MM.1S (cell line): Measurements from ENCODE around the gene NEK11.

Experiments
- DNase-seq: peaks from one replicate; pipeline ENCODE4 v3.0.0-alpha.2; 2015
- H2AFZ ChIP-seq: fragments of 300-600 bp; sonication (generic); 2 replicates; pipeline ENCODE4 v1.6.0; 2016; ENCODE audit warnings: antibody characterized with exemption, low read length
- H3F3A ChIP-seq: fragments of 300-600 bp; sonication (generic); 2 replicates; pipeline ENCODE4 v1.6.1; 2016; ENCODE audit warnings: mild to moderate bottlenecking, antibody characterized with exemption, low read length, moderate library complexity, mixed read lengths; ENCODE audit not compliant: insufficient read depth
- H3K27ac ChIP-seq: fragments of 300-600 bp; sonication (generic); 2 replicates; pipeline ENCODE4 v1.5.1; 2016; ENCODE audit warnings: mild to moderate bottlenecking, low read length
- H3K27me3 ChIP-seq: fragments of 300-600 bp; sonication (generic); replicated peaks from 2 replicates; pipeline ENCODE4 v1.6.0; 2016; ENCODE audit warnings: low read length; ENCODE audit not compliant: insufficient read depth
- H3K36me3 ChIP-seq: fragments of 300-600 bp; sonication (generic); replicated peaks from 2 replicates; pipeline ENCODE4 v1.6.1; 2016; ENCODE audit warnings: mild to moderate bottlenecking, low read length, mixed read lengths; ENCODE audit not compliant: insufficient read depth
- H3K4me1 ChIP-seq: fragments of 300-600 bp; sonication (generic); 2 replicates; pipeline ENCODE4 v1.6.1; 2016; ENCODE audit warnings: low read length, mixed read lengths
- H3K4me2 ChIP-seq: fragments of 300-600 bp; sonication (generic); 2 replicates; pipeline ENCODE4 v1.6.0; 2016; ENCODE audit warnings: low read depth, low read length
- H3K4me3 ChIP-seq: fragments of 300-600 bp; sonication (generic); 2 replicates; pipeline ENCODE4 v1.5.1; 2016; ENCODE audit warnings: low read length, mixed read lengths
- H3K79me2 ChIP-seq: fragments of 300-600 bp; sonication (generic); 2 replicates; pipeline ENCODE4 v1.6.1; 2016; ENCODE audit warnings: mixed run types, low read length, mixed read lengths
- H3K9ac ChIP-seq: fragments of 300-600 bp; sonication (generic); 2 replicates; pipeline ENCODE4 v1.6.1; 2016; ENCODE audit warnings: low read length, mixed read lengths
- H3K9me2 ChIP-seq: fragments of 300-600 bp; sonication (generic); replicated peaks from 2 replicates; pipeline ENCODE4 v1.6.1; 2016; ENCODE audit warnings: mild to moderate bottlenecking, low read length, mixed read lengths; ENCODE audit not compliant: insufficient read depth
- H3K9me3 ChIP-seq: fragments of 300-600 bp; sonication (generic); replicated peaks from 2 replicates; pipeline ENCODE4 v1.6.1; 2016; ENCODE audit warnings: mild to moderate bottlenecking, low read length, mixed read lengths; ENCODE audit not compliant: insufficient read depth
- H4K20me1 ChIP-seq: fragments of 300-600 bp; sonication (generic); 2 replicates; pipeline ENCODE4 v1.6.1; 2016; ENCODE audit warnings: mild to moderate bottlenecking, low read length, moderate library complexity, mixed read lengths; ENCODE audit not compliant: insufficient read depth
- CTCF ChIP-seq: fragments of 300-600 bp; sonication (generic); IDR thresholded peaks from 2 replicates; pipeline ENCODE4 v1.5.1; 2016; ENCODE audit warnings: antibody characterized with exemption, low read length, mixed read lengths
- EZH2 ChIP-seq: fragments of 300-600 bp; sonication (generic); optimal IDR thresholded peaks from 2 replicates; pipeline ENCODE3; 2017; ENCODE audit warnings: low read depth, mild to moderate bottlenecking, antibody characterized with exemption, low read length, mixed read lengths
- EZH2phosphoT487 ChIP-seq: fragments of 300-600 bp; sonication (generic); IDR thresholded peaks from 2 replicates; pipeline ENCODE4 v1.6.1; 2018; ENCODE audit warnings: antibody characterized with exemption, low read length

Gene NEK11

DNA sequence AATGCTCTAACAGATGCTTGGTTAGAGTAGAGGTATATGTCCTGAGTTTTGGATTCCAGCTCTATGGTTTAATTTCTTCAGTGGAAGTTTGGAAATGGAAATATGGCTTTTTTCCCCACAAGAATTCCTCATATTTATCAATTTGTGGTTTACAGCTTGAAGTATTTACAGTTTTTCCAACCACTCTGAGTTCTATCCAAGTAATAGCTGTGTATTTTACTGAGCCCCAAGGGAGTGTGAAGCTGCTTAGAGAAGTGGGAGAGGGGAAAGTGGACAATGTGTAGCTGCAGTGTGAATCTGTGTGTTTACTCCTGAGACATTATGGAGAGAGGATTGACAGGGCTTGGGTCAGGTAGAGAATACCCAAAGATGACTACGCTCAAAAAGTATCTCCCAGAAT, 54.5 kb downstream of the NEK11 start:
- H3F3A ChIP-seq: peaks cover 2% of the 10 kb centered on the region
- TF ChIP-seq CTCF: no peak
- no peak for TF ChIP-seq EZH2
- no peak for TF ChIP-seq EZH2phosphoT487
- H3K79me2 ChIP-seq: no peaks in the 10 kb centered on the region
- H3K9me2 ChIP-seq: no peaks in the 10 kb centered on the region
- DNase-seq: no peak
- no peak overlapping the region for H3K27ac ChIP-seq
- no peaks in the 10 kb centered on the region for H3K27me3 ChIP-seq
- no peak overlapping the region for H3K9ac ChIP-seq
- H3K4me3 ChIP-seq: no peak overlapping the region
- no peaks in the 10 kb centered on the region for H3K9me3 ChIP-seq
- H3K36me3 ChIP-seq: no peaks in the 10 kb centered on the region
- H4K20me1 ChIP-seq: no peaks in the 10 kb centered on the region
- no peak overlapping the region for H3K4me2 ChIP-seq
- H2AFZ ChIP-seq: no peak overlapping the region
- H3K4me1 ChIP-seq: peaks cover 34% of the 10 kb centered on the region

GRCh38 chr3:131082246-131082645, 55.6 kb downstream of the NEK11 start:
- H3K9ac ChIP-seq: no peak overlapping the region
- no peak overlapping the region for H3K4me2 ChIP-seq
- no peak overlapping the region for H2AFZ ChIP-seq
- H3K27me3 ChIP-seq: no peaks in the 10 kb centered on the region
- no peaks in the 10 kb centered on the region; the same call in 1 of the 2 replicates for H3F3A ChIP-seq
- no peak for DNase-seq
- peaks cover 23% of the 10 kb centered on the region for H3K4me1 ChIP-seq
- TF ChIP-seq CTCF: no peak
- no peak for TF ChIP-seq EZH2
- no peak for TF ChIP-seq EZH2phosphoT487
- H3K9me3 ChIP-seq: no peaks in the 10 kb centered on the region
- H4K20me1 ChIP-seq: no peaks in the 10 kb centered on the region
- no peak overlapping the region for H3K4me3 ChIP-seq
- no peaks in the 10 kb centered on the region for H3K79me2 ChIP-seq
- H3K36me3 ChIP-seq: no peaks in the 10 kb centered on the region
- H3K9me2 ChIP-seq: no peaks in the 10 kb centered on the region
- no peak overlapping the region for H3K27ac ChIP-seq

GRCh38 chr3:131082871-131083863, 56.5 kb downstream of the NEK11 start:
- H3K9me2 ChIP-seq: no peaks in the 10 kb centered on the region
- TF ChIP-seq CTCF: no peak
- no peak for TF ChIP-seq EZH2phosphoT487
- TF ChIP-seq EZH2: no peak
- no peak overlapping the region for H2AFZ ChIP-seq
- H4K20me1 ChIP-seq: no peaks in the 10 kb centered on the region
- peak; percentile 93 for DNase-seq
- no peak overlapping the region for H3K9ac ChIP-seq
- no peaks in the 10 kb centered on the region; the same call in 1 of the 2 replicates for H3F3A ChIP-seq
- no peak overlapping the region for H3K4me3 ChIP-seq
- H3K27ac ChIP-seq: peak overlapping the region; percentile 5; the same call in 1 of the 2 replicates
- H3K4me1 ChIP-seq: peaks cover 15% of the 10 kb centered on the region
- no peaks in the 10 kb centered on the region for H3K36me3 ChIP-seq
- H3K9me3 ChIP-seq: no peaks in the 10 kb centered on the region
- peak overlapping the region; percentile 56 for H3K4me2 ChIP-seq
- H3K79me2 ChIP-seq: no peaks in the 10 kb centered on the region
- H3K27me3 ChIP-seq: no peaks in the 10 kb centered on the region
